HCT116 (cell line): ENCODE measurements around the gene FASN. TPM values are rescaled to one million over a fixed set of nuclear protein-coding genes. Genes with fewer than 3 reads are reported as not detected.

Source experiments
- ATAC-seq: fragments of 200-7000 bp; cut with Tn5 transposase; 2 replicates; pipeline ENCODE4 v1.9.1; 2020; ENCODE audit warnings: mild to moderate bottlenecking, moderate library complexity
- BruUV-seq: library from RNA; stranded (reverse); fragments of 400-500 nt; replicated peaks from 2 replicates; lab custom pipeline; 2021; lab: Mats Ljungman, UMichigan
- CTCF ChIA-PET: fragments of 300-600 bp; sonication (Branson Sonifier 250); formaldehyde crosslinking; loops from one replicate; lab custom pipeline; 2021; ENCODE audit warnings: antibody characterized with exemption; lab: Charles Lee
- POLR2A ChIA-PET: fragments of 300-600, 350-600 bp; sonication (Branson Sonifier 250); formaldehyde crosslinking; loops from one replicate; lab custom pipeline; 2021; ENCODE audit warnings: antibody characterized with exemption; lab: Charles Lee
- RAD21 ChIA-PET, 2 experiments: fragments of 300-600 bp; sonication (Branson Sonifier 250); formaldehyde crosslinking; loops; one replicate each; lab custom pipeline; 2023; ENCODE audit warnings: low total read pairs in 2 of 2; ENCODE audit not compliant: uncharacterized antibody in 2 of 2, unreplicated experiment in 2 of 2, low non-redundant PET in 1 of 2; lab: Charles Lee
- DNase-seq: peaks from one replicate; pipeline ENCODE4 v3.0.0-alpha.2; 2010; ENCODE audit warnings: low read depth, low spot score
- H2AFZ ChIP-seq: fragments of 200-600 bp; shearing (Covaris generic), sonication (generic); 2 replicates; pipeline ENCODE4 v1.6.1; 2017; ENCODE audit warnings: low read depth, mixed run types, mixed read lengths, antibody characterized with exemption, low read length; ENCODE audit not compliant: poor library complexity, severe bottlenecking
- H3K27ac ChIP-seq: 2 replicates; pipeline ENCODE4 v1.5.1; 2012; ENCODE audit warnings: low read depth, low read length
- H3K27me3 ChIP-seq: fragments of 200-600 bp; sonication (generic); 2 replicates; pipeline ENCODE4 v1.6.1; 2016; ENCODE audit warnings: mixed run types, low read length, mixed read lengths; ENCODE audit not compliant: insufficient read depth
- H3K36me3 ChIP-seq, 2 experiments: fragments of 200-500 bp in 1 of 2; fragments of 200-600 bp in 1 of 2; sonication (Bioruptor generic) in 1 of 2; sonication (generic) in 1 of 2; 2 replicates each; pipeline versions ENCODE4 v1.5.1 to v1.6.1; 2014 to 2016; ENCODE audit warnings: low read length in 2 of 2, inconsistent platforms in 1 of 2, mixed read lengths in 1 of 2, mixed run types in 1 of 2; ENCODE audit not compliant: insufficient read depth in 2 of 2, control insufficient read depth in 1 of 2
- H3K4me1 ChIP-seq, 2 experiments: fragments of 200-600 bp in 1 of 2; sonication (generic) in 1 of 2; 2 replicates each; pipeline versions ENCODE4 v1.5.1 to v1.6.1; 2012 to 2017; ENCODE audit warnings: low read length in 2 of 2, inconsistent platforms in 1 of 2, mild to moderate bottlenecking in 1 of 2, mixed read lengths in 1 of 2, mixed run types in 1 of 2, moderate library complexity in 1 of 2; ENCODE audit not compliant: insufficient read depth in 2 of 2, control insufficient read depth in 1 of 2
- H3K4me2 ChIP-seq: fragments of 200-600 bp; sonication (generic); 2 replicates; pipeline ENCODE4 v1.6.1; 2017; ENCODE audit warnings: mixed run types, low read length, mixed read lengths
- H3K4me3 ChIP-seq, 2 experiments: fragments of 200-600 bp in 1 of 2; sonication (generic) in 1 of 2; replicated peaks in 1 of 2; 2 replicates each; pipeline ENCODE4 v1.5.1; 2011 to 2016; ENCODE audit warnings: low read length in 2 of 2, control low read depth in 1 of 2, low read depth in 1 of 2, mild to moderate bottlenecking in 1 of 2, mixed read lengths in 1 of 2, mixed run types in 1 of 2
- H3K79me2 ChIP-seq: fragments of 200-600 bp; sonication (generic); 2 replicates; pipeline ENCODE4 v1.6.1; 2017; ENCODE audit warnings: mild to moderate bottlenecking, mixed run types, low read length, moderate library complexity, mixed read lengths; ENCODE audit not compliant: insufficient read depth
- H3K9ac ChIP-seq: fragments of 200-600 bp; sonication (generic); 2 replicates; pipeline ENCODE4 v1.6.1; 2016; ENCODE audit warnings: low read length, mixed read lengths
- H3K9me2 ChIP-seq: fragments of 200-600 bp; sonication (generic), shearing (Covaris generic); 2 replicates; pipeline ENCODE4 v1.6.1; 2017; ENCODE audit warnings: mixed run types, mild to moderate bottlenecking, moderate library complexity; ENCODE audit not compliant: insufficient read depth
- H3K9me3 ChIP-seq, 2 experiments: fragments of 200-500 bp in 1 of 2; fragments of 200-600 bp in 1 of 2; sonication (Bioruptor generic) in 1 of 2; sonication (generic) in 1 of 2; 2 replicates each; pipeline ENCODE4 v1.6.1; 2014 to 2017; ENCODE audit warnings: low read length in 2 of 2, mixed read lengths in 2 of 2, inconsistent platforms in 1 of 2, low read depth in 1 of 2, mild to moderate bottlenecking in 1 of 2, mixed run types in 1 of 2, moderate library complexity in 1 of 2; ENCODE audit not compliant: control insufficient read depth in 1 of 2, insufficient read depth in 1 of 2
- H4K20me1 ChIP-seq: fragments of 200-600 bp; sonication (generic), shearing (Covaris generic); 2 replicates; pipeline ENCODE4 v1.6.1; 2017; ENCODE audit warnings: mixed run types, mild to moderate bottlenecking, moderate library complexity; ENCODE audit not compliant: insufficient read depth
- CEBPB ChIP-seq: IDR thresholded peaks from 2 replicates; pipeline ENCODE4 v1.6.1; 2012; ENCODE audit warnings: low read depth
- CTCF ChIP-seq, 3 experiments: fragments of 200-600 bp in 1 of 3; sonication (generic) in 1 of 3; IDR thresholded peaks in 2 of 3; conservative IDR thresholded peaks in 1 of 3; 2 replicates each; pipeline ENCODE4 v1.5.1; 2012 to 2017; ENCODE audit warnings: low read depth in 2 of 3, low read length in 2 of 3, antibody characterized with exemption in 1 of 3, borderline replicate concordance in 1 of 3, control low read depth in 1 of 3, mild to moderate bottlenecking in 1 of 3, mixed read lengths in 1 of 3, mixed run types in 1 of 3, moderate library complexity in 1 of 3; ENCODE audit not compliant: insufficient read depth in 1 of 3
- ELF1 ChIP-seq: IDR thresholded peaks from 2 replicates; pipeline ENCODE4 v1.6.1; 2012; ENCODE audit warnings: low read depth, borderline replicate concordance
- EZH2 ChIP-seq: fragments of 200-600 bp; sonication (generic); IDR thresholded peaks from 2 replicates; pipeline ENCODE4 v1.6.1; 2017; ENCODE audit warnings: antibody characterized with exemption, mixed run types
- FOSL1 ChIP-seq: IDR thresholded peaks from 2 replicates; pipeline ENCODE4 v1.6.1; 2012; ENCODE audit warnings: low read depth
- POLR2AphosphoS5 ChIP-seq: IDR thresholded peaks from 2 replicates; pipeline ENCODE4 v1.6.1; 2011; ENCODE audit warnings: mild to moderate bottlenecking, low read depth, low read length, moderate library complexity
- SIN3A ChIP-seq: IDR thresholded peaks from 2 replicates; pipeline ENCODE4 v1.6.1; 2012; ENCODE audit warnings: low read depth
- YY1 ChIP-seq: IDR thresholded peaks from 2 replicates; pipeline ENCODE4 v1.6.1; 2011; ENCODE audit warnings: low read length, low read depth, moderate library complexity, mild to moderate bottlenecking; ENCODE audit not compliant: insufficient replicate concordance; ENCODE audit errors: extremely low read depth
- ZFX ChIP-seq: fragments of 450-650 bp; IDR thresholded peaks from 2 replicates; pipeline ENCODE4 v1.6.1; 2017
- intact Hi-C: fragments of 100-400 bp; cut with micrococcal nuclease; formaldehyde crosslinking; loops from 2 replicates; pipeline ENCODE4 v1.10.0; 2022
- total RNA-seq: library from RNA; stranded (reverse); gene quantifications from one replicate; pipeline ENCODE4 v1.2.1, GENCODE V29; 2021; ENCODE audit not compliant: unreplicated experiment

FASN gene
- total RNA-seq, 1 experiment from 2014 or later: 754 TPM

GRCh38 chr17:82049521-82049971 is 48.5 kb downstream of the FASN start:
- Histone ChIP-seq H3K27me3 (no peaks in the 10 kb centered on the region), H2AFZ (no peak overlapping the region), H3K4me2 (peak overlapping the region; percentile 100), H3K9ac (no peak overlapping the region), H4K20me1 (no peaks in the 10 kb centered on the region), H3K79me2 (peaks cover 36% of the 10 kb centered on the region), H3K9me2 (no peaks in the 10 kb centered on the region), H3K27ac (peak overlapping the region; percentile 81; the same call in 1 of the 2 replicates), H3K4me3 (no peak overlapping the region), H3K9me3 (no peaks in the 10 kb centered on the region), H3K36me3 (peaks cover 7 to 19% of the 10 kb centered on the region in 2 experiments; a peak in 2 of 4 replicates), H3K4me1 (peaks cover 13 to 24% of the 10 kb centered on the region in 2 experiments; a peak in 3 of 4 replicates)
- ATAC-seq: no peak
- no peak for TF ChIP-seq EZH2
- TF ChIP-seq FOSL1: no peak
- no peak for TF ChIP-seq SIN3A
- no peak for TF ChIP-seq CTCF (IDR thresholded peaks at IDR 0.05 in 2 of 3, conservative IDR thresholded peaks at IDR 0.05 in 1 of 3; ENCODE audit: borderline replicate concordance in 1 of 3, insufficient read depth in 1 of 3, low read depth in 2 of 3, low read length in 2 of 3)
- TF ChIP-seq YY1: no peak
- no peak for TF ChIP-seq ZFX
- no peak for TF ChIP-seq POLR2AphosphoS5
- no peak for TF ChIP-seq CEBPB
- TF ChIP-seq ELF1: no peak
- ChIA-PET RAD21 (no interaction called here), POLR2A (no interaction called here), CTCF (no interaction called here)
- no peak for DNase-seq
- intact Hi-C loops: no loop called here
- no TSS peak for BruUV-seq
